H1 (cell line): Measurements from ENCODE around the gene BBS9. TPM values are rescaled to one million over a fixed set of nuclear protein-coding genes. Genes with fewer than 3 reads are reported as not detected.

Experiments
- BACH1 ChIP-seq: IDR thresholded peaks from 2 replicates; pipeline ENCODE4 v1.6.1; 2012; ENCODE audit warnings: low read length, improper control_type of control experiment
- HDAC2 ChIP-seq, 2 experiments: fragments of 300-600 bp in 1 of 2; sonication (generic) in 1 of 2; IDR thresholded peaks; 2 replicates each; pipeline ENCODE4 v1.6.1; 2011 to 2012; ENCODE audit warnings: low read depth in 2 of 2, low read length in 2 of 2, mild to moderate bottlenecking in 2 of 2, moderate library complexity in 2 of 2, borderline replicate concordance in 1 of 2, inconsistent platforms in 1 of 2
- KDM1A ChIP-seq: fragments of 200-600, 300-600 bp; sonication (generic); IDR thresholded peaks from 2 replicates; pipeline ENCODE4 v1.7.1; 2016; ENCODE audit warnings: mild to moderate bottlenecking, low read length, borderline replicate concordance
- RNF2 ChIP-seq: fragments of 200-900, 300-1000 bp; sonication (generic); IDR thresholded peaks from 2 replicates; pipeline ENCODE4 v1.7.1; 2016; ENCODE audit warnings: borderline replicate concordance, low read depth, mild to moderate bottlenecking, antibody characterized with exemption, low read length; ENCODE audit not compliant: poor library complexity, severe bottlenecking; ENCODE audit errors: missing control alignments
- SIX5 ChIP-seq: IDR thresholded peaks from 2 replicates; pipeline ENCODE4 v1.6.1; 2011; ENCODE audit warnings: mild to moderate bottlenecking, low read depth, low read length
- SRF ChIP-seq: IDR thresholded peaks from 2 replicates; pipeline ENCODE4 v1.6.1; 2011; ENCODE audit warnings: mild to moderate bottlenecking, low read depth, low read length, moderate library complexity
- TBP ChIP-seq: IDR thresholded peaks from 2 replicates; pipeline ENCODE4 v1.6.1; 2011; ENCODE audit warnings: low read depth, low read length, improper control_type of control experiment
- TCF12 ChIP-seq: IDR thresholded peaks from 2 replicates; pipeline ENCODE4 v1.6.1; 2011; ENCODE audit warnings: low read depth, mild to moderate bottlenecking, low read length
- YY1 ChIP-seq: IDR thresholded peaks from 2 replicates; pipeline ENCODE4 v1.6.1; 2011; ENCODE audit warnings: low read depth, mild to moderate bottlenecking, low read length
- polyA plus RNA-seq, 7 experiments: library from polyadenylated mRNA; depleted of rRNA in 3 of 7; stranded (reverse) in 5 of 7; unstranded in 2 of 7; fragments of >200 nt in 5 of 7; fragments of 200-250 nt in 2 of 7; gene quantifications; 1 replicate in 5 of 7; 2 replicates in 1 of 7; 4 replicates in 1 of 7; pipeline versions ENCODE4 v1.2.1 to v1.2.3, GENCODE V29; 2011 to 2013; ENCODE audit warnings: missing spikeins in 2 of 7, mixed read lengths in 2 of 7
- total RNA-seq: library from RNA; stranded (reverse); fragmentation: NEBNext Ultra II Directional; extraction: Animal tissue kit (Norgen Biotek cat#: 25700); gene quantifications from 2 replicates; pipeline ENCODE4 v1.2.1, GENCODE V29; 2021
- TF ChIP-seq, protein P1 (sequence below): fragments of 300-600 bp; sonication (generic); IDR thresholded peaks from 2 replicates; pipeline ENCODE4 v1.7.1; 2012; ENCODE audit warnings: low read length, moderate library complexity, mild to moderate bottlenecking, inconsistent platforms; ENCODE audit not compliant: insufficient replicate concordance
- TF ChIP-seq, protein P2 (sequence below): IDR thresholded peaks from 2 replicates; pipeline ENCODE4 v1.6.1; 2012; ENCODE audit warnings: inconsistent platforms

Gene BBS9
- total and polyA plus RNA-seq, 2 of the 8 experiments (the other 6 are each of a cell fraction or from before 2014, with no cell fraction given): 22.3 to 37.0 TPM

DNA sequence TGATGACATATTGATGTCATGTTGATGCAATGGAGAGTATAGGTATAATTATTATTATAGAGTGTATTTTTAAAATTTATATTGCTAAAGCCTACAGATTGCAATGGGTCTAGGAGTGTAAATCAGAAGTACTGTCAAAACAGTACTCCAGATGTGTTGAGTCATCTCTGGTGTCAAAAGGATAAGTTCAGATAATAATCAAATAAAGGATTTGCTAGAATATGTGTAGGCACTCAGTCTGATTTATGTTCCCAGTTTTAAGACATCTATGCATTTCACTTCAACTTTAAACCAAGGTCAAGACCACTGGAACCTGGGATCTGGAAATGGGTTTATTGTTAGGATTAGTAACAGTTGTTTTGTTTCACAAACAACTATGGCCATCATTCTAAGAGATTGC lies 433.6 kb downstream of the BBS9 start (continued):
- TF ChIP-seq, protein P1, sequence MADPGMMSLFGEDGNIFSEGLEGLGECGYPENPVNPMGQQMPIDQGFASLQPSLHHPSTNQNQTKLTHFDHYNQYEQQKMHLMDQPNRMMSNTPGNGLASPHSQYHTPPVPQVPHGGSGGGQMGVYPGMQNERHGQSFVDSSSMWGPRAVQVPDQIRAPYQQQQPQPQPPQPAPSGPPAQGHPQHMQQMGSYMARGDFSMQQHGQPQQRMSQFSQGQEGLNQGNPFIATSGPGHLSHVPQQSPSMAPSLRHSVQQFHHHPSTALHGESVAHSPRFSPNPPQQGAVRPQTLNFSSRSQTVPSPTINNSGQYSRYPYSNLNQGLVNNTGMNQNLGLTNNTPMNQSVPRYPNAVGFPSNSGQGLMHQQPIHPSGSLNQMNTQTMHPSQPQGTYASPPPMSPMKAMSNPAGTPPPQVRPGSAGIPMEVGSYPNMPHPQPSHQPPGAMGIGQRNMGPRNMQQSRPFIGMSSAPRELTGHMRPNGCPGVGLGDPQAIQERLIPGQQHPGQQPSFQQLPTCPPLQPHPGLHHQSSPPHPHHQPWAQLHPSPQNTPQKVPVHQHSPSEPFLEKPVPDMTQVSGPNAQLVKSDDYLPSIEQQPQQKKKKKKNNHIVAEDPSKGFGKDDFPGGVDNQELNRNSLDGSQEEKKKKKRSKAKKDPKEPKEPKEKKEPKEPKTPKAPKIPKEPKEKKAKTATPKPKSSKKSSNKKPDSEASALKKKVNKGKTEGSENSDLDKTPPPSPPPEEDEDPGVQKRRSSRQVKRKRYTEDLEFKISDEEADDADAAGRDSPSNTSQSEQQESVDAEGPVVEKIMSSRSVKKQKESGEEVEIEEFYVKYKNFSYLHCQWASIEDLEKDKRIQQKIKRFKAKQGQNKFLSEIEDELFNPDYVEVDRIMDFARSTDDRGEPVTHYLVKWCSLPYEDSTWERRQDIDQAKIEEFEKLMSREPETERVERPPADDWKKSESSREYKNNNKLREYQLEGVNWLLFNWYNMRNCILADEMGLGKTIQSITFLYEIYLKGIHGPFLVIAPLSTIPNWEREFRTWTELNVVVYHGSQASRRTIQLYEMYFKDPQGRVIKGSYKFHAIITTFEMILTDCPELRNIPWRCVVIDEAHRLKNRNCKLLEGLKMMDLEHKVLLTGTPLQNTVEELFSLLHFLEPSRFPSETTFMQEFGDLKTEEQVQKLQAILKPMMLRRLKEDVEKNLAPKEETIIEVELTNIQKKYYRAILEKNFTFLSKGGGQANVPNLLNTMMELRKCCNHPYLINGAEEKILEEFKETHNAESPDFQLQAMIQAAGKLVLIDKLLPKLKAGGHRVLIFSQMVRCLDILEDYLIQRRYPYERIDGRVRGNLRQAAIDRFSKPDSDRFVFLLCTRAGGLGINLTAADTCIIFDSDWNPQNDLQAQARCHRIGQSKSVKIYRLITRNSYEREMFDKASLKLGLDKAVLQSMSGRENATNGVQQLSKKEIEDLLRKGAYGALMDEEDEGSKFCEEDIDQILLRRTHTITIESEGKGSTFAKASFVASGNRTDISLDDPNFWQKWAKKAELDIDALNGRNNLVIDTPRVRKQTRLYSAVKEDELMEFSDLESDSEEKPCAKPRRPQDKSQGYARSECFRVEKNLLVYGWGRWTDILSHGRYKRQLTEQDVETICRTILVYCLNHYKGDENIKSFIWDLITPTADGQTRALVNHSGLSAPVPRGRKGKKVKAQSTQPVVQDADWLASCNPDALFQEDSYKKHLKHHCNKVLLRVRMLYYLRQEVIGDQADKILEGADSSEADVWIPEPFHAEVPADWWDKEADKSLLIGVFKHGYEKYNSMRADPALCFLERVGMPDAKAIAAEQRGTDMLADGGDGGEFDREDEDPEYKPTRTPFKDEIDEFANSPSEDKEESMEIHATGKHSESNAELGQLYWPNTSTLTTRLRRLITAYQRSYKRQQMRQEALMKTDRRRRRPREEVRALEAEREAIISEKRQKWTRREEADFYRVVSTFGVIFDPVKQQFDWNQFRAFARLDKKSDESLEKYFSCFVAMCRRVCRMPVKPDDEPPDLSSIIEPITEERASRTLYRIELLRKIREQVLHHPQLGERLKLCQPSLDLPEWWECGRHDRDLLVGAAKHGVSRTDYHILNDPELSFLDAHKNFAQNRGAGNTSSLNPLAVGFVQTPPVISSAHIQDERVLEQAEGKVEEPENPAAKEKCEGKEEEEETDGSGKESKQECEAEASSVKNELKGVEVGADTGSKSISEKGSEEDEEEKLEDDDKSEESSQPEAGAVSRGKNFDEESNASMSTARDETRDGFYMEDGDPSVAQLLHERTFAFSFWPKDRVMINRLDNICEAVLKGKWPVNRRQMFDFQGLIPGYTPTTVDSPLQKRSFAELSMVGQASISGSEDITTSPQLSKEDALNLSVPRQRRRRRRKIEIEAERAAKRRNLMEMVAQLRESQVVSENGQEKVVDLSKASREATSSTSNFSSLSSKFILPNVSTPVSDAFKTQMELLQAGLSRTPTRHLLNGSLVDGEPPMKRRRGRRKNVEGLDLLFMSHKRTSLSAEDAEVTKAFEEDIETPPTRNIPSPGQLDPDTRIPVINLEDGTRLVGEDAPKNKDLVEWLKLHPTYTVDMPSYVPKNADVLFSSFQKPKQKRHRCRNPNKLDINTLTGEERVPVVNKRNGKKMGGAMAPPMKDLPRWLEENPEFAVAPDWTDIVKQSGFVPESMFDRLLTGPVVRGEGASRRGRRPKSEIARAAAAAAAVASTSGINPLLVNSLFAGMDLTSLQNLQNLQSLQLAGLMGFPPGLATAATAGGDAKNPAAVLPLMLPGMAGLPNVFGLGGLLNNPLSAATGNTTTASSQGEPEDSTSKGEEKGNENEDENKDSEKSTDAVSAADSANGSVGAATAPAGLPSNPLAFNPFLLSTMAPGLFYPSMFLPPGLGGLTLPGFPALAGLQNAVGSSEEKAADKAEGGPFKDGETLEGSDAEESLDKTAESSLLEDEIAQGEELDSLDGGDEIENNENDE: no peak
- no peak for TF ChIP-seq SIX5
- TF ChIP-seq TBP: no peak
- TF ChIP-seq, protein P2, sequence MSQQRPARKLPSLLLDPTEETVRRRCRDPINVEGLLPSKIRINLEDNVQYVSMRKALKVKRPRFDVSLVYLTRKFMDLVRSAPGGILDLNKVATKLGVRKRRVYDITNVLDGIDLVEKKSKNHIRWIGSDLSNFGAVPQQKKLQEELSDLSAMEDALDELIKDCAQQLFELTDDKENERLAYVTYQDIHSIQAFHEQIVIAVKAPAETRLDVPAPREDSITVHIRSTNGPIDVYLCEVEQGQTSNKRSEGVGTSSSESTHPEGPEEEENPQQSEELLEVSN: no peak
- TF ChIP-seq YY1: no peak
- TF ChIP-seq BACH1: no peak
- no peak for TF ChIP-seq SRF
- TF ChIP-seq HDAC2 (IDR thresholded peaks at IDR 0.05; ENCODE audit: borderline replicate concordance in 1 of 2, low read depth in 2 of 2, low read length in 2 of 2): no peak
- no peak for TF ChIP-seq RNF2
- no peak for TF ChIP-seq TCF12
- TF ChIP-seq KDM1A: no peak
